Measurements from ENCODE around the gene OR8K1.

The OR8K1 gene

DNA sequence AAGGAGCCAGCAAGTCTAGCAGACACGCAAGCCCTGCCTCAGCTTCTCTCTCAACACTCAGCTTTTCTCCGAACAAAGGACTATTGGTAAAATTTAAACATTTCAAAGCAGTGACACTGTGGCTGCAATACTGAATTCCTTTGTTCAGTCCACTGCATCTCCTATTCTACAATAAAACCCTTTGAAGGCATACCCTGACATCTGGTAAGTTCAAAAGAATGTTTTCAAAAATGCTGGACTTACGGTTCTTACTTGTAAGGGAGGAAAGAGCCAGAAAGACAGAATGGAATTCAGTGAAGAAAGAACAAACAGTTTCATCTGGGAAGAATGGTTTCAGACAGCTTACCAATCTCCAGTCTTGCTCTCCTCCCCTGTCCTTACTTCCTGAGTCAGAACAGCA lies 12.7 kb upstream of the OR8K1 start:
- Histone ChIP-seq H3K4me3 (ENCODE audit: low read depth, low read length) (no peak overlapping the region), H3K27ac (no peak overlapping the region), H3K36me3 (ENCODE audit: control insufficient read depth, insufficient read depth, low read length) (no peaks in the 10 kb centered on the region), H3K4me1 (no peaks in the 10 kb centered on the region), H3K27me3 (ENCODE audit: control insufficient read depth, insufficient read depth, low read length) (no peaks in the 10 kb centered on the region), H3K9ac (no peak overlapping the region), H3K9me3 (ENCODE audit: control insufficient read depth, low read length) (no peaks in the 10 kb centered on the region), H2AFZ (no peak overlapping the region), H3K79me2 (no peaks in the 10 kb centered on the region), H3K4me2 (ENCODE audit: low read length) (no peak overlapping the region)
- TF ChIP-seq, protein P1, sequence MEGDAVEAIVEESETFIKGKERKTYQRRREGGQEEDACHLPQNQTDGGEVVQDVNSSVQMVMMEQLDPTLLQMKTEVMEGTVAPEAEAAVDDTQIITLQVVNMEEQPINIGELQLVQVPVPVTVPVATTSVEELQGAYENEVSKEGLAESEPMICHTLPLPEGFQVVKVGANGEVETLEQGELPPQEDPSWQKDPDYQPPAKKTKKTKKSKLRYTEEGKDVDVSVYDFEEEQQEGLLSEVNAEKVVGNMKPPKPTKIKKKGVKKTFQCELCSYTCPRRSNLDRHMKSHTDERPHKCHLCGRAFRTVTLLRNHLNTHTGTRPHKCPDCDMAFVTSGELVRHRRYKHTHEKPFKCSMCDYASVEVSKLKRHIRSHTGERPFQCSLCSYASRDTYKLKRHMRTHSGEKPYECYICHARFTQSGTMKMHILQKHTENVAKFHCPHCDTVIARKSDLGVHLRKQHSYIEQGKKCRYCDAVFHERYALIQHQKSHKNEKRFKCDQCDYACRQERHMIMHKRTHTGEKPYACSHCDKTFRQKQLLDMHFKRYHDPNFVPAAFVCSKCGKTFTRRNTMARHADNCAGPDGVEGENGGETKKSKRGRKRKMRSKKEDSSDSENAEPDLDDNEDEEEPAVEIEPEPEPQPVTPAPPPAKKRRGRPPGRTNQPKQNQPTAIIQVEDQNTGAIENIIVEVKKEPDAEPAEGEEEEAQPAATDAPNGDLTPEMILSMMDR (IDR thresholded peaks at IDR 0.05) = no peak

DNA sequence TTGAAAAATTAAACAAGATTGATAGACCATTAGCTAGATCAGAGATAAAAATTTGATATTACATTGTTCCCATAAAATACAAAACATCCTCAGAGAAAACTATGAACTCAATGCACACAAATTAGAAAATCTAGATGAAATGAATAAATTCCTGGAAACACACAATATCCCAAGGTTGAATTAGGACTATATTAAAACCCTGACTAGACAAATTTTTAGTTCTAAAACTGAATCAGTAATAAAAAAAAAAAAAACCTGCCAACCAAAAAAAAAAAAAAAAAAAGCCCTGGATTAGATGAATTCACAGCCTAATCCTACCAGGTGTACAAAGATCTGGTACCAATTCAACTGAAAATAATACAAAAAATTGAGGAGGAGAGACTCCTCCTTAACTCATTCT lies 5.5 kb upstream of the OR8K1 start:
- Histone ChIP-seq H3K27ac (no peak overlapping the region), H3K9me3 (ENCODE audit: control insufficient read depth, low read length) (no peaks in the 10 kb centered on the region), H2AFZ (no peak overlapping the region), H3K4me3 (ENCODE audit: low read depth, low read length) (no peak overlapping the region), H3K79me2 (no peaks in the 10 kb centered on the region), H3K27me3 (ENCODE audit: control insufficient read depth, insufficient read depth, low read length) (no peaks in the 10 kb centered on the region), H3K9ac (no peak overlapping the region), H3K36me3 (ENCODE audit: control insufficient read depth, insufficient read depth, low read length) (no peaks in the 10 kb centered on the region), H3K4me1 (no peaks in the 10 kb centered on the region), H3K4me2 (ENCODE audit: low read length) (no peak overlapping the region)
- TF ChIP-seq, protein P1 (IDR thresholded peaks at IDR 0.05) = no peak

DNA sequence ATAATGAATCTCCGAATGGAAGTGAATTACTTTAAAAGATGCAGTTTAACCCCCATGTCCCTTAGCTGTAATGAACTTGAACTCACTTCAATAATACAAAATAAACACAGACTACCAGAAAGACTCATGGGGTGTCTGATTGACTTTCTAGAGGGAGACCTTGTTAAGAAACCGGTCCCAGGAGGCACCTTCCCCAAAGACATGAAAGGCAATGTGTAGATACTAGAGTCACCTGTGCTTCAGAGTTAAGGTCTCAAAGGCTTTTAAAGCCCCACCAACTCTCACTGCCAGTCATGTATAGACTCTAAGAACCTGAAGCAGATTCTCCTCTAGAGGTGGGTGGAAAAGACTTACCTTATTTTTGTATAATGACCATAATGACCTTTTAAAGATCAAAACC lies 8.2 kb downstream of the OR8K1 start, which contains the start of gene OR8J1:
TSS of gene OR8J1 (plus strand) at position 301 of the 400 bp plus-strand sequence. CDS start 5,956 bp downstream, outside the sequence.
- TF ChIP-seq, protein P1 (IDR thresholded peaks at IDR 0.05) = no peak
- Histone ChIP-seq H3K79me2 (no peaks in the 10 kb centered on the region), H3K9me3 (ENCODE audit: control insufficient read depth, low read length) (no peaks in the 10 kb centered on the region), H3K4me2 (ENCODE audit: low read length) (no peak within 1 kb of the TSS), H3K27me3 (ENCODE audit: control insufficient read depth, insufficient read depth, low read length) (no peaks in the 10 kb centered on the region), H3K36me3 (ENCODE audit: control insufficient read depth, insufficient read depth, low read length) (no peaks in the 10 kb centered on the region), H3K4me1 (no peaks in the 10 kb centered on the region), H2AFZ (no peak within 1 kb of the TSS), H3K27ac (no peak within 1 kb of the TSS), H3K4me3 (ENCODE audit: low read depth, low read length) (no peak within 1 kb of the TSS), H3K9ac (no peak within 1 kb of the TSS)

DNA sequence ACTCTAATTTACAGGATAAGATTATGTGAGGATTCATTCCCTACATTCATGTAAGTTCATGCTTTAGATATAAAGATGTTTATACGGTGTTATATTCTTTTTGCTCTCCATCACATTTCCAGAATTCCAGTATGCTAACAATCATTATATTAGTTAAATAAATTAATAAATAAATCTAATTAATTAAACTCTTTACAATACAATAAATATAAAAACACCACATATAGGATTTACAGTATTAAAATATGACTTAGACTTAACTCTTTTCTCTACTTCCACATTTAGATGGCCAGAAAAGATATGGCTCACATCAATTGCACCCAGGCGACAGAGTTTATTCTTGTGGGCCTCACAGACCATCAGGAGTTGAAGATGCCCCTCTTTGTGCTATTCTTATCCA lies 29.5 kb downstream of the OR8K1 start, which contains the start of gene OR8U1:
TSS of gene OR8U1 (plus strand) at position 301 of the 400 bp plus-strand sequence. CDS start at position 301, 0 bp downstream.
- Histone ChIP-seq H3K4me2 (ENCODE audit: low read length) (no peak within 1 kb of the TSS), H3K9me3 (ENCODE audit: control insufficient read depth, low read length) (no peaks in the 10 kb centered on the region), H3K27ac (no peak within 1 kb of the TSS), H3K9ac (no peak within 1 kb of the TSS), H3K79me2 (no peaks in the 10 kb centered on the region), H3K27me3 (ENCODE audit: control insufficient read depth, insufficient read depth, low read length) (no peaks in the 10 kb centered on the region), H3K4me1 (no peaks in the 10 kb centered on the region), H2AFZ (no peak within 1 kb of the TSS), H3K4me3 (ENCODE audit: low read depth, low read length) (no peak within 1 kb of the TSS), H3K36me3 (ENCODE audit: control insufficient read depth, insufficient read depth, low read length) (no peaks in the 10 kb centered on the region)
- TF ChIP-seq, protein P1 (IDR thresholded peaks at IDR 0.05) = no peak

DNA sequence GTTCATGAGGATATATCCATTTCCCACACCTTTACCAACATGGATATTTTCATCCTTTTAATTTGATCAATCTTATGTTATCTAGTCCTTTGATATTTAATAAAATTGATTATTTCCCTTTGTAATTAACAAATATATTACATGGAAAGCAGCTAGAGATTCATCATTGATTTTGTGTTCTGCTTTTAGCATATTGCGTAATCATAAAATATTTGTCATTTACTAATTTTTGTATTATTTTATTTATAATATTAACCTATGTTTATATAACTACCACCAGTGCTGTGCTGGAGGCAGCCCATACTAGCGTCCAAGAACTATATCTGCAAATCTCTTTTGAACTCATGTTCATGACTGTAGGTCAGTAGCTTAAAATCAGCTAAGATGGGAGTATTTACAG lies 34.3 kb downstream of the OR8K1 start:
- Histone ChIP-seq H3K4me2 (ENCODE audit: low read length) (no peak overlapping the region), H3K4me1 (no peaks in the 10 kb centered on the region), H3K9ac (no peak overlapping the region), H3K9me3 (ENCODE audit: control insufficient read depth, low read length) (no peaks in the 10 kb centered on the region), H2AFZ (no peak overlapping the region), H3K36me3 (ENCODE audit: control insufficient read depth, insufficient read depth, low read length) (no peaks in the 10 kb centered on the region), H3K27ac (no peak overlapping the region), H3K27me3 (ENCODE audit: control insufficient read depth, insufficient read depth, low read length) (no peaks in the 10 kb centered on the region), H3K4me3 (ENCODE audit: low read depth, low read length) (no peak overlapping the region), H3K79me2 (no peaks in the 10 kb centered on the region)
- TF ChIP-seq, protein P1 (IDR thresholded peaks at IDR 0.05) = no peak
